Endodermal cell (in vitro differentiated cells): ENCODE results near the gene NIPSNAP2. TPM values are rescaled to one million over a fixed set of nuclear protein-coding genes. Genes with fewer than 3 reads are reported as not detected.
"Not testable (repeated sequence)": the region's sequence is repeated elsewhere in the genome, so short reads cannot be mapped to it uniquely, and the experiment has no call there.

Experiments
- DNase-seq: peaks from one replicate; pipeline ENCODE4 v3.0.0-alpha.2; 2017
- H3K27ac ChIP-seq: 2 replicates; pipeline ENCODE4 v1.5.1; 2013; ENCODE audit warnings: mild to moderate bottlenecking, low read depth, low read length, moderate library complexity
- H3K27me3 ChIP-seq: 2 replicates; pipeline ENCODE4 v1.6.1; 2013; ENCODE audit warnings: mild to moderate bottlenecking, low read length, moderate library complexity; ENCODE audit not compliant: insufficient read depth, control insufficient read depth, poor library complexity, severe bottlenecking
- H3K36me3 ChIP-seq: 2 replicates; pipeline ENCODE4 v1.7.0; 2013; ENCODE audit warnings: mild to moderate bottlenecking, low read length, moderate library complexity; ENCODE audit not compliant: control insufficient read depth, insufficient read depth
- H3K4me1 ChIP-seq: one replicate; pipeline ENCODE4 v1.7.0; 2013; ENCODE audit warnings: low read length; ENCODE audit not compliant: control insufficient read depth, insufficient read depth
- H3K4me3 ChIP-seq: 2 replicates; pipeline ENCODE4 v1.5.1; 2013; ENCODE audit warnings: mild to moderate bottlenecking, low read length, moderate library complexity
- H3K9ac ChIP-seq: 2 replicates; pipeline ENCODE4 v1.6.1; 2013; ENCODE audit warnings: mild to moderate bottlenecking, low read length, moderate library complexity; ENCODE audit not compliant: poor library complexity, severe bottlenecking; ENCODE audit errors: extremely low read depth
- H3K9me3 ChIP-seq: 2 replicates; pipeline ENCODE4 v1.6.1; 2013; ENCODE audit warnings: mild to moderate bottlenecking, low read length, moderate library complexity; ENCODE audit not compliant: control insufficient read depth
- H3K27ac Mint-ChIP-seq: 2 replicates; pipeline ENCODE4 v1.8.0; 2020; ENCODE audit warnings: mixed read lengths
- H3K27me3 Mint-ChIP-seq: 2 replicates; pipeline ENCODE4 v1.8.0; 2021; ENCODE audit warnings: mild to moderate bottlenecking, mixed read lengths; ENCODE audit not compliant: insufficient read depth
- H3K36me3 Mint-ChIP-seq: 2 replicates; pipeline ENCODE4 v1.8.0; 2020; ENCODE audit warnings: low read depth, mixed read lengths
- H3K4me1 Mint-ChIP-seq: 2 replicates; pipeline ENCODE4 v1.8.0; 2020; ENCODE audit warnings: mixed read lengths
- H3K4me3 Mint-ChIP-seq: 2 replicates; pipeline ENCODE4 v1.8.0; 2020; ENCODE audit warnings: mild to moderate bottlenecking, moderate library complexity, mixed read lengths
- H3K9me3 Mint-ChIP-seq: 2 replicates; pipeline ENCODE4 v1.8.0; 2020; ENCODE audit warnings: mild to moderate bottlenecking, mixed read lengths
- CTCF ChIP-seq: fragments of 200-600 bp; sonication (generic); conservative IDR thresholded peaks from 2 replicates; pipeline ENCODE4 v1.5.0; 2021; ENCODE audit warnings: antibody characterized with exemption, mild to moderate bottlenecking
- WGBS, 2 experiments: methylation state at CpG; one replicate each; pipeline versions ENCODE4 v1.1.5 to v1.1.7; 2013; ENCODE audit warnings: missing lambda C conversion rate in 2 of 2, mixed read lengths in 1 of 2; ENCODE audit not compliant: insufficient coverage in 1 of 2, insufficient read length in 1 of 2; 5-methylcytosine and 5-hydroxymethylcytosine counted together
- total RNA-seq, 2 donors: library from RNA; stranded (reverse); fragmentation: NEBNext Ultra II Directional in 1 of 2; extraction: Animal tissue kit (Norgen Biotek cat#: 25700) in 1 of 2; gene quantifications; 2 replicates in 1 of 2; 3 replicates in 1 of 2; pipeline ENCODE4 v1.2.1, GENCODE V29; 2021

The NIPSNAP2 gene
- total RNA-seq, 2 donors from 2014 or later, result 37.1 to 62.2 TPM

GRCh38 chr7:55951637-55952351 is 12.6 kb upstream of the NIPSNAP2 start, which contains the start of gene MRPS17:
Gene MRPS17, plus strand, starts transcription at chr7:55951877. Its CDS starts 1,319 bp downstream, at chr7:55953196.
- Histone ChIP-seq H3K27ac (peak within 1 kb of the TSS; percentile 34), H3K9me3 (no peaks in the 10 kb centered on the region), H3K4me1 (no peaks in the 10 kb centered on the region), H3K27me3 (no peaks in the 10 kb centered on the region), H3K4me3 (peak within 1 kb of the TSS; percentile 88), H3K9ac (peak within 1 kb of the TSS; percentile 86), H3K36me3 (peaks cover 24% of the 10 kb centered on the region)
- 0 to 1% methylated on average over 12 to 53 of the region's 53 CpGs for WGBS, 2 experiments
- TF ChIP-seq CTCF, result no peak
- DNase-seq, result peak; percentile 97
- H3K9me3 Mint-ChIP-seq, result peaks cover 2% of the 10 kb centered on the region
- peaks cover 33% of the 10 kb centered on the region for H3K36me3 Mint-ChIP-seq
- peak within 1 kb of the TSS; percentile 97 for H3K4me3 Mint-ChIP-seq
- H3K4me1 Mint-ChIP-seq, result no peaks in the 10 kb centered on the region
- peak within 1 kb of the TSS; percentile 99 for H3K27ac Mint-ChIP-seq
- no peaks in the 10 kb centered on the region for H3K27me3 Mint-ChIP-seq

DNA sequence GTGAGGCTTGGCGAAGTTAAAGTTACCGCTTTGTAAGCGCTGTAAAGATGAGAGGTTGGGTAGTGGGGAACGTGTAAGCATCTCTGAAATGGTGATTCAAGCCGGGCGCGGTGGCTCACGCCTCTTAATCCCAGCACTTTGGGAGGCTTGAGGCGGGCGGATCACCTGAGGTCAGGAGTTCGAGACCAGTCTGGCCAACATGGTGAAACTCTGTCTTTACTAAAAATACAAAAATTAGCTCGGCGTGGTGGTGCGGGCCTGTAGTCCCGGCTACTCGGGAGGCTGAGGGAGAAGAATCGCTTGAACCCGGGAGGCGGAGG is 12.1 kb upstream of the NIPSNAP2 start:
- H3K4me3 Mint-ChIP-seq, result peak overlapping the region; percentile 97
- not testable (repeated sequence) for H3K27me3 ChIP-seq, DNase-seq, H3K9me3 ChIP-seq, H3K9me3 Mint-ChIP-seq, H3K27me3 Mint-ChIP-seq, H3K4me1 ChIP-seq, H3K4me1 Mint-ChIP-seq, H3K27ac ChIP-seq
- H3K4me3 ChIP-seq, result peak overlapping the region; percentile 88
- peaks cover 34% of the 10 kb centered on the region for H3K36me3 Mint-ChIP-seq
- peaks cover 24% of the 10 kb centered on the region for H3K36me3 ChIP-seq
- peak overlapping the region; percentile 99 for H3K27ac Mint-ChIP-seq
- H3K9ac ChIP-seq, result peak overlapping the region; percentile 86
- WGBS, 2 experiments, result 42 to 52% methylated on average over 13 to 19 of the region's 19 CpGs

DNA sequence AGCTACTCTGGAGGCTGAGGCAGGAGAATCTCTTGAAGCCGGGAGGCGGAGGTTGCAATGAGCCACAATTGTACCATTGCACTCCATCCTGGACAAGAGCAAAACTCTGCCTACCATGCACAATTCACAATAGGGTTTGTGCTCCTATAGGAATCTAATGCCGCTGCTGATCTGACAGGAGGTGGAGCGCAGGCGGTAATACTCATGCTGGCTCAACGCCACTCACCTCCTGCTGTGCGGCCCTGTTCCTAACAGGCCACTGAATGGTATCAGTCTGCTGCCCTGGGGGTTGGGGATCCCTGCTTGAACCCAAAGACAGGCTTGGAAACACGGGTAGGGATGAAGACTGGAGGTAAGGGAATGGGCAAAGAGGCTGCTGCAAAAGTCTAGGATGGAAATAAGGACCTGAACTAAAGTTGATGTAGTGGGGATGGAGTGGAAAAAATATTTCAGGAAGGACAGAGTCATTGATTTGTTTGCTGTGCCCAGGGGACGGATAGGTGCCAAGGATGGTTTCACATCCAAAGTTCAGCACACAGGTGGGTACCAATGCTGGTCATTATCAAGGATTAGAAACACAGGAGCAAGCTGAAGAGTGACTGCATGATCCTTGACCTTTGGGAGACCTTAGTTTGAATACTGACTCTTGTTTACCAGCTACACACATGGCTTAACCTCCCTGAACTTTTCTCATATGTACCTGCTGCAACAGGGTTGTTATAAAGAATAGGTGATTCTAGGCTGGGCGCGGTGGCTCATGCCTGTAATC is 10.5 kb upstream of the NIPSNAP2 start:
- Mint-ChIP-seq H3K9me3 (peaks cover 2% of the 10 kb centered on the region), H3K4me3 (peak overlapping the region; percentile 97), H3K4me1 (no peaks in the 10 kb centered on the region), H3K27me3 (no peaks in the 10 kb centered on the region), H3K27ac (peak overlapping the region; percentile 37), H3K36me3 (peaks cover 40% of the 10 kb centered on the region)
- no peak overlapping the region for H3K9ac ChIP-seq
- 95% methylated on average over 9 to 11 of the region's 11 CpGs for WGBS, 2 experiments
- H3K4me3 ChIP-seq, result no peak overlapping the region
- peaks cover 24% of the 10 kb centered on the region for H3K36me3 ChIP-seq
- H3K27me3 ChIP-seq, result no peaks in the 10 kb centered on the region
- no peaks in the 10 kb centered on the region for H3K9me3 ChIP-seq
- no peak for TF ChIP-seq CTCF
- no peak for DNase-seq
- no peaks in the 10 kb centered on the region for H3K4me1 ChIP-seq
- H3K27ac ChIP-seq, result no peak overlapping the region
